ENCODE measurements around the gene UBL4A.

DNA sequence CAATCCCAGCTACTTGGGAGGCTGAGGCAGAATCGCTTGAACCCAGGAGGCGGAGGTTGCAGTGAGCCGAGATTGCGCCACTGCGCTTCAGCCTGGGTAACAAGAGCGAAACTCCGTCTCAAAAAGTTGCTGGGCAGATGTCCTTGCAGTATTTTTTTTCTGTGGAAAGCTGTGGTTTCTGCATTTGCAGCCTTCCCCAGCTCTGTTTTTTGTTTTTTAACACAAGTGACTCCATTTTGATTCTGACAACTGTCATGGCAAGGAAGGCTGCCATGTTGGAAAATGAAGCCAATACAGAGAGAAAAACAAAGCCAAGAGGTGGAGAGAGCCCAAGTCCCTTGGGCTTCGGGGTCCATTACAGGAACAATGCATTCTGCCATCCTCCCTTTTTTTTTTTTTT is 15.7 kb upstream of the UBL4A start:
- TF ChIP-seq, protein P1, sequence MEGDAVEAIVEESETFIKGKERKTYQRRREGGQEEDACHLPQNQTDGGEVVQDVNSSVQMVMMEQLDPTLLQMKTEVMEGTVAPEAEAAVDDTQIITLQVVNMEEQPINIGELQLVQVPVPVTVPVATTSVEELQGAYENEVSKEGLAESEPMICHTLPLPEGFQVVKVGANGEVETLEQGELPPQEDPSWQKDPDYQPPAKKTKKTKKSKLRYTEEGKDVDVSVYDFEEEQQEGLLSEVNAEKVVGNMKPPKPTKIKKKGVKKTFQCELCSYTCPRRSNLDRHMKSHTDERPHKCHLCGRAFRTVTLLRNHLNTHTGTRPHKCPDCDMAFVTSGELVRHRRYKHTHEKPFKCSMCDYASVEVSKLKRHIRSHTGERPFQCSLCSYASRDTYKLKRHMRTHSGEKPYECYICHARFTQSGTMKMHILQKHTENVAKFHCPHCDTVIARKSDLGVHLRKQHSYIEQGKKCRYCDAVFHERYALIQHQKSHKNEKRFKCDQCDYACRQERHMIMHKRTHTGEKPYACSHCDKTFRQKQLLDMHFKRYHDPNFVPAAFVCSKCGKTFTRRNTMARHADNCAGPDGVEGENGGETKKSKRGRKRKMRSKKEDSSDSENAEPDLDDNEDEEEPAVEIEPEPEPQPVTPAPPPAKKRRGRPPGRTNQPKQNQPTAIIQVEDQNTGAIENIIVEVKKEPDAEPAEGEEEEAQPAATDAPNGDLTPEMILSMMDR (optimal IDR thresholded peaks at IDR 0.05 in 1 of 3, IDR thresholded peaks at IDR 0.05 in 1 of 3, conservative IDR thresholded peaks at IDR 0.05 in 1 of 3; ENCODE audit: extremely low read depth in 1 of 3, insufficient read depth in 2 of 3, low read length in 3 of 3): no peak
- TF ChIP-seq EZH2 (IDR thresholded peaks at IDR 0.05; ENCODE audit: low read length): no peak

All from keratinocyte (primary cell).